VCaP (cell line): ENCODE data around the gene DDX60.
A peak's percentile ranks its signal among the peaks of the same experiment; 100 is the strongest.

Source experiments
- H3K27ac ChIP-seq: fragments of 450-650 bp; 2 replicates; pipeline ENCODE4 v1.5.1; 2017
- TF ChIP-seq, protein P1 (sequence below): fragments of 450-650 bp; conservative IDR thresholded peaks from 2 replicates; pipeline ENCODE4 v1.5.1; 2017; ENCODE audit warnings: mild to moderate bottlenecking, moderate library complexity

Gene DDX60, protein sequence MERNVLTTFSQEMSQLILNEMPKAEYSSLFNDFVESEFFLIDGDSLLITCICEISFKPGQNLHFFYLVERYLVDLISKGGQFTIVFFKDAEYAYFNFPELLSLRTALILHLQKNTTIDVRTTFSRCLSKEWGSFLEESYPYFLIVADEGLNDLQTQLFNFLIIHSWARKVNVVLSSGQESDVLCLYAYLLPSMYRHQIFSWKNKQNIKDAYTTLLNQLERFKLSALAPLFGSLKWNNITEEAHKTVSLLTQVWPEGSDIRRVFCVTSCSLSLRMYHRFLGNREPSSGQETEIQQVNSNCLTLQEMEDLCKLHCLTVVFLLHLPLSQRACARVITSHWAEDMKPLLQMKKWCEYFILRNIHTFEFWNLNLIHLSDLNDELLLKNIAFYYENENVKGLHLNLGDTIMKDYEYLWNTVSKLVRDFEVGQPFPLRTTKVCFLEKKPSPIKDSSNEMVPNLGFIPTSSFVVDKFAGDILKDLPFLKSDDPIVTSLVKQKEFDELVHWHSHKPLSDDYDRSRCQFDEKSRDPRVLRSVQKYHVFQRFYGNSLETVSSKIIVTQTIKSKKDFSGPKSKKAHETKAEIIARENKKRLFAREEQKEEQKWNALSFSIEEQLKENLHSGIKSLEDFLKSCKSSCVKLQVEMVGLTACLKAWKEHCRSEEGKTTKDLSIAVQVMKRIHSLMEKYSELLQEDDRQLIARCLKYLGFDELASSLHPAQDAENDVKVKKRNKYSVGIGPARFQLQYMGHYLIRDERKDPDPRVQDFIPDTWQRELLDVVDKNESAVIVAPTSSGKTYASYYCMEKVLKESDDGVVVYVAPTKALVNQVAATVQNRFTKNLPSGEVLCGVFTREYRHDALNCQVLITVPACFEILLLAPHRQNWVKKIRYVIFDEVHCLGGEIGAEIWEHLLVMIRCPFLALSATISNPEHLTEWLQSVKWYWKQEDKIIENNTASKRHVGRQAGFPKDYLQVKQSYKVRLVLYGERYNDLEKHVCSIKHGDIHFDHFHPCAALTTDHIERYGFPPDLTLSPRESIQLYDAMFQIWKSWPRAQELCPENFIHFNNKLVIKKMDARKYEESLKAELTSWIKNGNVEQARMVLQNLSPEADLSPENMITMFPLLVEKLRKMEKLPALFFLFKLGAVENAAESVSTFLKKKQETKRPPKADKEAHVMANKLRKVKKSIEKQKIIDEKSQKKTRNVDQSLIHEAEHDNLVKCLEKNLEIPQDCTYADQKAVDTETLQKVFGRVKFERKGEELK (N-terminal part only)

DNA sequence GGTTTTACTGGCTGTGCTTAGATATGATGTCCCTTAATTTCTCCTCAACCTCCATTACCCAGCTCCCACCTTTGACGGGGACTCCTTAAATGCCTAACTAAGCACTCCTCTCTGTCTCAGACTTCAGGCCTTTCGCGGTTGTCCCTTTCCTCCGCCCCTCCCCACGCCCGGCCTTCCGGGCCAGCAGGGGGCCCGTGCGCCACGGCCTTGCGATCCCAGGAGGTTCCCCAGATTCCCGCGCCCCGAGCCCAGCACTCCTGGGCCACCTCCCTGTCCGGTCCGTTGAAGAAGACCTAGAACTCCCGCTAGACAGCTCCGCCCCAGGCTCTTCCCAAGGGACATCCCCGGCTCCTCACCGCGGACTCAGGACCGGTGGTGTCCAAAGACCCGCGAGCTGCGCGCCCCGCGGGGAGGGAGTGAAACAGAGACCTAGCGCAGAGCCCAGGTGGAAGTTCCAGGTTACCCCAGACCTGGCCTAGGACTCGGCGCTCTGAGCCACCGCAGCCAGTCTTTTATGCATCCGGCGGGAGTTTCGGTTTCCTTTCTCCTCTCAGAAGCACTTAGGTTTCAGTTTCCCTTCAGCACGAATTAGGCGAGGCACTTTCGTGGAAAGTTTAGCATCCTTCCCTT is at the start of gene DDX60:
Gene DDX60, minus strand, starts transcription at position 487 of the 630 bp plus-strand sequence. CDS start 7,493 bp downstream, outside the sequence.
- TF ChIP-seq, protein P1, sequence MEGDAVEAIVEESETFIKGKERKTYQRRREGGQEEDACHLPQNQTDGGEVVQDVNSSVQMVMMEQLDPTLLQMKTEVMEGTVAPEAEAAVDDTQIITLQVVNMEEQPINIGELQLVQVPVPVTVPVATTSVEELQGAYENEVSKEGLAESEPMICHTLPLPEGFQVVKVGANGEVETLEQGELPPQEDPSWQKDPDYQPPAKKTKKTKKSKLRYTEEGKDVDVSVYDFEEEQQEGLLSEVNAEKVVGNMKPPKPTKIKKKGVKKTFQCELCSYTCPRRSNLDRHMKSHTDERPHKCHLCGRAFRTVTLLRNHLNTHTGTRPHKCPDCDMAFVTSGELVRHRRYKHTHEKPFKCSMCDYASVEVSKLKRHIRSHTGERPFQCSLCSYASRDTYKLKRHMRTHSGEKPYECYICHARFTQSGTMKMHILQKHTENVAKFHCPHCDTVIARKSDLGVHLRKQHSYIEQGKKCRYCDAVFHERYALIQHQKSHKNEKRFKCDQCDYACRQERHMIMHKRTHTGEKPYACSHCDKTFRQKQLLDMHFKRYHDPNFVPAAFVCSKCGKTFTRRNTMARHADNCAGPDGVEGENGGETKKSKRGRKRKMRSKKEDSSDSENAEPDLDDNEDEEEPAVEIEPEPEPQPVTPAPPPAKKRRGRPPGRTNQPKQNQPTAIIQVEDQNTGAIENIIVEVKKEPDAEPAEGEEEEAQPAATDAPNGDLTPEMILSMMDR, result peak; percentile 69
- H3K27ac ChIP-seq, result peak within 1 kb of the TSS; percentile 72

DNA sequence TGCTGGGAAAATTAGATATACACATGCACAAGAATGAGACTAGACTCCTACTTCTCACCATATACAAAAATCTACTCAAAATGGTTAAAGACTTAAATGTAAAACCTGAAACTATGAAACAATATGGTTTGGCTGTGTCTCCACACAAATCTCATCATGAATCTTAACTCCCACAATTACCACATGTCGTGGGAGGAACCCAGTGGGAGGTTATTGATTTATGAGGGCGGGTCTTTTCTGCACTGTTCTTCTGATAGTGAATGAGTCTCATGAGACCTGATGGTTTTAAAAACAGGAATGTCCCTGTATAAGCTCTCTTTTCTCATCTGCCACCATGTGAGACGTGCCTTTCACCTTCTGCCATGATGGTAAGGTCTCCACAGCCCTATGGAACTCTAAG is 48.5 kb upstream of the DDX60 start:
- TF ChIP-seq, protein P1, result no peak
- H3K27ac ChIP-seq, result no peak overlapping the region

DNA sequence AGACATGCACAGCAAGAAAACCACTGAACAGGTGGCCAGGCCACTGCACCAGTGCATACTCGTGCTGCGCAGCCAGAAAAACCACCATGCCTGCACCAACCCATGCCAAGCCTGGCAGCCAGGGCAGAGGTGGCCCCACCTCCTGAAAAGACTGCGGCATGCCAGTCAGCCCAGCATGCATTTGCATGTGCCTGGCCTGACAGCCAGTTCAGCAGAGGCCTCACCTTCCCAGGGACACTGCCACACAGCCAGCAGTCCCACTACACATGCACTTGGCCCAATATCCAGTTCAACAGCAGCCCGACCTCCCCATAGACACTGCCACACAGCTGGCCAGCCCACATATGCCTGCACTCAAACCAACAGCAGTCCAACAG is 43.5 kb upstream of the DDX60 start:
- no peak overlapping the region for H3K27ac ChIP-seq
- TF ChIP-seq, protein P1, result no peak

DNA sequence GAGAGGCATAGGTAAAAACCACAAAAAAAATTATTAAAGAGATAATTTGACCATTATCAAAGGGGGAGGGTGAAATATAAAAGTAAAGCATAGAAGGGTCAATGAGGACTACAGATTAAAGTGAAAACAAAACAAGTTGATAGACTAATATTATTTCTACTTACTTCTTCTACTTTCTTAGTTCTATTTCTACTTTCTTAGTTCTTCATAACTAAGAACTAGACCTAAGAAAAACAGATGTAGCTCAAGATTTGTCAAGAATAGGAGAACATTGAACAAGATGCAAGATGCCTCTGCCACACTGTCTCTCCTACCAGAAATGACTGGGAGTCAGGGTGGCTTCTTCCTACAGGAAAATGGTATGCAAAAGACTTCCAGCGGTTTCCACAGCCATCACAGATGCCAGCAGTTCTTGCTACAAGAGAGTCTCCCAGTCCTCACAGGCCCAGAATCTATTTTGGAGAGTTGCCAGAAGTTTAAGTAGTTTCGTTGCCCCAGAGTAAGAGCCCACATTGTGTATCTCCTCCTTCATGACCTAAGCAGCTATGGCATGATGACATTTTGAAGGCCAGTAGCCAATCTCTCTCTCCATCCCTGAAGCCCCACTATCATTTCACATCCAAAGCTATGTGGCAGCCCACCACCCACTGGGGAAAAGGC is 42.9 kb upstream of the DDX60 start:
- TF ChIP-seq, protein P1, result no peak
- no peak overlapping the region for H3K27ac ChIP-seq

DNA sequence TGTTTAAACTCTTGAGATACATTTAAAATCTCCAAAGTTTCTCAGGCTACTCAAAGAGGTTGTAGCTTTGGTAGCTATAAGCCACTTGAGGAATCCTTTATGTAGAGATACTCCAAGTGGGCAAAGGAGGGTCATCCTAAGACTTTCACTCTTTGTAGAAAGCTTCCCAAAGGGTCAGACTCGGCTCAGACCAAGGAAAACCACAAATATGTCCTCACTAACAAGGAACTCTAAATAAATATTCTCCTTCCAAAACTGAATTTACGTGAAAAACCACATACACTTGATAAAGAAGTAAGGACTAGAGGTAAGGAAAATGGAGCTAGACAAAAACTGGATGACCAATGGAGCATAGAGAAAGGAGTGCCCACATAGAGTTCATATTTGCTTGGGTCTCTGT is 41.7 kb upstream of the DDX60 start:
- TF ChIP-seq, protein P1, result no peak

DNA sequence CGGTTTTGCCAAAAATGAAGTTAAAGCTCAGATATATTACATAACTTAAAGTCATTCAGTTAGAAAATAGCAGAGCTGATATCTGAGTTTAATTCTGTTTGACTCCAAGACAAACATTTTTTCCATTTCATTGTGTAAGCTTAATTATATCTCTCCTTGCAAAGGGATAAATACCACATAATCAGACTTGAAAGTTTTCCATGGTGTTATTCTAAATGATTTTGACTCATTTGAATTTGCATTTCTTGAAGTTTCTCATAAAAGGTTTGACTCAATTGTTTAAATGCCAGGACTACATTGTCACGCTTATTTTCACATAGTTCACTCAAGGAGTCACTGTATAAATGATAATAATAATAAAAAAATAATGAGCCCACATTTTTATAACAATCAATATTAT is 39.4 kb upstream of the DDX60 start:
- H3K27ac ChIP-seq, result no peak overlapping the region
- TF ChIP-seq, protein P1, result no peak

More for the DNA sequence above, 41.7 kb upstream of the DDX60 start:
- H3K27ac ChIP-seq, result no peak overlapping the region
